Neural crest cell (in vitro differentiated cells): Measurements from ENCODE around the gene POLR3A. TPM values are rescaled to one million over a fixed set of nuclear protein-coding genes. Genes with fewer than 3 reads are reported as not detected.

Experiments
- DNase-seq: peaks from one replicate; pipeline ENCODE4 v3.0.0; 2021; ENCODE audit warnings: low read depth, mixed read lengths, low spot score
- H3K27ac Mint-ChIP-seq: one replicate; pipeline ENCODE4 v1.8.0; 2021; ENCODE audit warnings: mild to moderate bottlenecking, mixed read lengths; ENCODE audit not compliant: unreplicated experiment
- H3K27me3 Mint-ChIP-seq: 2 replicates; pipeline ENCODE4 v1.8.0; 2021; ENCODE audit warnings: low read depth, mild to moderate bottlenecking, mixed read lengths
- H3K36me3 Mint-ChIP-seq: 2 replicates; pipeline ENCODE4 v1.8.0; 2021; ENCODE audit warnings: low read depth, mild to moderate bottlenecking, mixed read lengths
- H3K4me1 Mint-ChIP-seq: 2 replicates; pipeline ENCODE4 v1.8.0; 2021; ENCODE audit warnings: mixed read lengths
- H3K4me3 Mint-ChIP-seq: one replicate; pipeline ENCODE4 v1.8.0; 2021; ENCODE audit warnings: mild to moderate bottlenecking, mixed read lengths
- H3K9me3 Mint-ChIP-seq: 2 replicates; pipeline ENCODE4 v1.8.0; 2021; ENCODE audit warnings: mixed read lengths
- CTCF ChIP-seq: fragments of 200-600 bp; sonication (generic); conservative IDR thresholded peaks from 2 replicates; pipeline ENCODE4 v1.5.0; 2021; ENCODE audit warnings: antibody characterized with exemption, mild to moderate bottlenecking
- total RNA-seq: library from RNA; stranded (reverse); gene quantifications from 2 replicates; pipeline ENCODE4 v1.2.1, GENCODE V29; 2021

POLR3A gene
- total RNA-seq, 1 donor from 2014 or later, result 28.9 TPM

GRCh38 chr10:77919713-77920108, 109.6 kb downstream of the POLR3A start:
- no peaks in the 10 kb centered on the region for H3K9me3 Mint-ChIP-seq
- no peak overlapping the region for H3K27ac Mint-ChIP-seq
- peaks cover 47% of the 10 kb centered on the region for H3K4me1 Mint-ChIP-seq
- H3K27me3 Mint-ChIP-seq, result no peaks in the 10 kb centered on the region
- peaks cover 7% of the 10 kb centered on the region for H3K36me3 Mint-ChIP-seq
- TF ChIP-seq CTCF, result no peak
- no peak for DNase-seq
- H3K4me3 Mint-ChIP-seq, result no peak overlapping the region

Other genes with a start within 250 kb of the POLR3A start
- 82.2 and 87.3 TPM in 2 replicates for gene DLG5, start 102.8 kb downstream of the POLR3A start, total RNA-seq
- gene RPS24, start 4.3 kb upstream of the POLR3A start, total RNA-seq, result 1,546 and 1,751 TPM in 2 replicates